Kidney (tissue), 14 donors: ENCODE results near the gene NLGN1. TPM values are rescaled to one million over a fixed set of nuclear protein-coding genes. Genes with fewer than 3 reads are reported as not detected.

Experiments
- DNase-seq, 5 donors: peaks; one replicate each; pipeline ENCODE4 v3.0.0-alpha.2; 2013 to 2020
- FAIRE-seq: peaks from 2 replicates; lab custom pipeline; 2012; peaks lifted over from hg19 to GRCh38; lab: Jason Lieb, UNC
- H3K27ac ChIP-seq, 2 donors: one replicate each; pipeline ENCODE4 v1.7.0; 2013; ENCODE audit warnings: low read depth in 2 of 2, low read length in 2 of 2, inconsistent platforms in 1 of 2
- H3K27me3 ChIP-seq: one replicate; pipeline ENCODE4 v1.7.1; 2013; ENCODE audit warnings: low read length, inconsistent platforms; ENCODE audit not compliant: control insufficient read depth, insufficient read depth
- H3K36me3 ChIP-seq, 3 donors: one replicate each; pipeline versions ENCODE4 v1.7.0 to v1.7.1; 2013; ENCODE audit warnings: low read length in 3 of 3, control low read depth in 1 of 3, inconsistent platforms in 1 of 3; ENCODE audit not compliant: insufficient read depth in 3 of 3, control insufficient read depth in 2 of 3
- H3K4me1 ChIP-seq, 3 donors: one replicate each; pipeline versions ENCODE4 v1.7.0 to v1.7.1; 2013; ENCODE audit warnings: low read length in 3 of 3, inconsistent platforms in 1 of 3, low read depth in 1 of 3; ENCODE audit not compliant: control insufficient read depth in 2 of 3, insufficient read depth in 2 of 3
- H3K4me3 ChIP-seq, 3 donors: one replicate each; pipeline versions ENCODE4 v1.7.0 to v1.8.1; 2013; ENCODE audit warnings: low read length in 3 of 3, control low read depth in 1 of 3, inconsistent platforms in 1 of 3
- H3K9ac ChIP-seq, 3 donors: one replicate each; pipeline versions ENCODE4 v1.7.0 to v1.7.1; 2013; ENCODE audit warnings: low read length in 3 of 3, control low read depth in 1 of 3, inconsistent platforms in 1 of 3
- H3K9me3 ChIP-seq, 3 donors: one replicate each; pipeline versions ENCODE4 v1.7.0 to v1.7.1; 2013; ENCODE audit warnings: low read length in 3 of 3, control low read depth in 1 of 3, inconsistent platforms in 1 of 3; ENCODE audit not compliant: control insufficient read depth in 2 of 3, insufficient read depth in 1 of 3
- intact Hi-C: fragments of 100-400 bp; cut with DNase I; formaldehyde crosslinking; loops from one replicate; pipeline ENCODE4 v1.11.1; 2022
- polyA plus RNA-seq: library from polyadenylated mRNA; stranded (reverse); fragments of 350-450 nt; fragmentation: Illumina TruSeq; extraction: RNeasy Lipid Tissue Mini Kit (QIAGEN cat#74804); gene quantifications from one replicate; pipeline ENCODE4 v1.2.3, GENCODE V29; 2014; ENCODE audit warnings: low read depth, low replicate concordance; ENCODE audit not compliant: insufficient read depth
- total RNA-seq: library from RNA; stranded (reverse); fragmentation: NEBNext Ultra II Directional; extraction: Animal tissue kit (Norgen Biotek cat#: 25700); gene quantifications from one replicate; pipeline ENCODE4 v1.2.1, GENCODE V29; 2021
- TF ChIP-seq, protein P1 (sequence below): IDR thresholded peaks from 3 replicates; pipeline ENCODE4 v1.5.1; 2012; ENCODE audit warnings: mild to moderate bottlenecking, moderate library complexity, borderline replicate concordance; ENCODE audit not compliant: insufficient read depth; ENCODE audit errors: extremely low read depth
- donor health status: control.
- donor health status: control.
- donor health status: control.
- donor health status: control.
- donor health status: control.
- donor health status: DM: yes; HTN: yes; CAD: no.
- donor health status: Normal renal cell carcinoma (clear cell type).

Gene NLGN1
- total and polyA plus RNA-seq, 2 donors from 2014 or later, result 0.49 to 19.4 TPM

GRCh38 chr3:173502983-173503568, 105.5 kb downstream of the NLGN1 start:
- Histone ChIP-seq H3K9ac (no peak overlapping the region), H3K36me3 (no peaks in the 10 kb centered on the region), H3K4me1 (no peaks in the 10 kb centered on the region), H3K9me3 (no peaks in the 10 kb centered on the region), H3K27ac (no peak overlapping the region), H3K4me3 (no peak overlapping the region), H3K27me3 (no peaks in the 10 kb centered on the region)
- DNase-seq, result peak in 2 of 5 donors; percentile 13 to 43
- TF ChIP-seq, protein P1, sequence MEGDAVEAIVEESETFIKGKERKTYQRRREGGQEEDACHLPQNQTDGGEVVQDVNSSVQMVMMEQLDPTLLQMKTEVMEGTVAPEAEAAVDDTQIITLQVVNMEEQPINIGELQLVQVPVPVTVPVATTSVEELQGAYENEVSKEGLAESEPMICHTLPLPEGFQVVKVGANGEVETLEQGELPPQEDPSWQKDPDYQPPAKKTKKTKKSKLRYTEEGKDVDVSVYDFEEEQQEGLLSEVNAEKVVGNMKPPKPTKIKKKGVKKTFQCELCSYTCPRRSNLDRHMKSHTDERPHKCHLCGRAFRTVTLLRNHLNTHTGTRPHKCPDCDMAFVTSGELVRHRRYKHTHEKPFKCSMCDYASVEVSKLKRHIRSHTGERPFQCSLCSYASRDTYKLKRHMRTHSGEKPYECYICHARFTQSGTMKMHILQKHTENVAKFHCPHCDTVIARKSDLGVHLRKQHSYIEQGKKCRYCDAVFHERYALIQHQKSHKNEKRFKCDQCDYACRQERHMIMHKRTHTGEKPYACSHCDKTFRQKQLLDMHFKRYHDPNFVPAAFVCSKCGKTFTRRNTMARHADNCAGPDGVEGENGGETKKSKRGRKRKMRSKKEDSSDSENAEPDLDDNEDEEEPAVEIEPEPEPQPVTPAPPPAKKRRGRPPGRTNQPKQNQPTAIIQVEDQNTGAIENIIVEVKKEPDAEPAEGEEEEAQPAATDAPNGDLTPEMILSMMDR, result no peak
- intact Hi-C loops, result no loop called here
- FAIRE-seq, result no peak

- intact Hi-C loops, result no loop called here
- Histone ChIP-seq H3K27me3 (no peaks in the 10 kb centered on the region), H3K36me3 (no peaks in the 10 kb centered on the region), H3K4me1 (no peaks in the 10 kb centered on the region), H3K9ac (no peak overlapping the region), H3K27ac (no peak overlapping the region), H3K9me3 (no peaks in the 10 kb centered on the region), H3K4me3 (no peak overlapping the region)
- DNase-seq (no peak), FAIRE-seq (no peak)
- TF ChIP-seq, protein P1, result no peak
Measured at GRCh38 chr3:173510565-173510964, 113.0 kb downstream of the NLGN1 start.

GRCh38 chr3:173513123-173513522, 115.6 kb downstream of the NLGN1 start:
- TF ChIP-seq, protein P1, result no peak
- Histone ChIP-seq H3K4me1 (no peaks in the 10 kb centered on the region), H3K4me3 (no peak overlapping the region), H3K9ac (no peak overlapping the region), H3K36me3 (no peaks in the 10 kb centered on the region), H3K27ac (no peak overlapping the region), H3K27me3 (no peaks in the 10 kb centered on the region), H3K9me3 (no peaks in the 10 kb centered on the region)
- FAIRE-seq (no peak), DNase-seq (no peak)
- intact Hi-C loops, result no loop called here
